Measurements from ENCODE around the gene FSTL3. TPM values are rescaled to one million over a fixed set of nuclear protein-coding genes. Genes with fewer than 3 reads are reported as not detected.

Gene FSTL3
- total and polyA plus RNA-seq, 10 of the 15 experiments (the other 5 are each of a cell fraction or from before 2014, with no cell fraction given): 0.42 to 13.5 (median 3.6) TPM

DNA sequence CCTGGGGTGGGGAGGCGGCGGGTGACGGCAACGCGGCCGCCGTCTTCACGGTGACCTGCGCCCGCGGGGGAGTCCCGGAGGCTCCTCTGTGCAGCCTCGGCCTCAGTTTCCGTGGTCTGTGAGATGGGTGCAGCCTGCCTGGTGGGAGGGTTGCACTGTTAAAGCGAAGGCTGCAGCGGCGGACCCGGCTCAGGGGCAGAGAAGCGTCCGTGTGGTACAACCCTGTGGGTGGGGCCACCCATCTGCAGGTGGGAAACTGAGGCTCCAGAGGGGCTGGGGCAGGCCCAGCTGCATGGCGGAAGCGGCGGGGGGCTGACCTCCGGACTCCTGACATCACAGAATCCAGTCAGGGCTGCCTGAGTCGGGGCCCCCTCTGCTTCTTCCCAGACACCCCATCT lies 36.0 kb upstream of the FSTL3 start:
- Histone ChIP-seq H3K4me2 (ENCODE audit: control insufficient read depth, insufficient read depth) (peak overlapping the region; percentile 48; the same call in 1 of the 2 replicates), H3K9ac (ENCODE audit: control insufficient read depth, insufficient read depth, low read length) (no peak overlapping the region), H3K27ac (ENCODE audit: control insufficient read depth, insufficient read depth) (no peak overlapping the region), H4K20me1 (ENCODE audit: control insufficient read depth, insufficient read depth) (no peaks in the 10 kb centered on the region), H3K27me3 (replicated peaks in 1 of 2; ENCODE audit: control insufficient read depth in 2 of 2, insufficient read depth in 2 of 2, low read length in 1 of 2) (no peaks in the 10 kb centered on the region), H3K4me1 (ENCODE audit: control insufficient read depth, insufficient read depth, low read length) (peaks cover 24% of the 10 kb centered on the region), H3K79me2 (ENCODE audit: control insufficient read depth, insufficient read depth, low read length) (no peaks in the 10 kb centered on the region), H3K9me3 (replicated peaks; ENCODE audit: control insufficient read depth, insufficient read depth, low read length) (no peaks in the 10 kb centered on the region), H3K4me3 (peak overlapping the region; percentile 32; the same call in 1 of the 2 replicates), H3K36me3 (ENCODE audit: control insufficient read depth in 2 of 2, insufficient read depth in 2 of 2, low read length in 1 of 2) (peaks cover 0 to 4% of the 10 kb centered on the region in 2 experiments; a peak in 2 of 4 replicates), H2AFZ (ENCODE audit: control insufficient read depth, low read depth, low read length) (no peak overlapping the region)
- intact Hi-C loops (cut with micrococcal nuclease; ENCODE audit: unreplicated experiment) (no loop called here), in situ Hi-C loops (cut with MboI) (no loop called here)
- FAIRE-seq (no peak), DNase-seq (ENCODE audit: low read depth, low spot score) (no peak), ATAC-seq (no peak; the same call in 2 of the 3 replicates)
- ChIA-PET RAD21 (ENCODE audit: unreplicated experiment) (no interaction called here), POLR2A (no interaction called here), CTCF (no interaction called here), SMC1A (ENCODE audit: uncharacterized antibody, unreplicated experiment) (no interaction called here)
- WGBS (ENCODE audit: insufficient coverage, insufficient replicate concordance, low lambda C conversion rate, missing lambda C conversion rate): 32% methylated on average over 17 of the region's 25 CpGs
- TF ChIP-seq JUND (IDR thresholded peaks at IDR 0.05; ENCODE audit: low read depth, low read length) (no peak), EED (IDR thresholded peaks at IDR 0.05; ENCODE audit: low read depth) (no peak), PAX8 (IDR thresholded peaks at IDR 0.05) (no peak), BHLHE40 (IDR thresholded peaks at IDR 0.05; ENCODE audit: borderline replicate concordance in 1 of 2, low read depth in 2 of 2, low read length in 1 of 2) (no peak), BACH1 (IDR thresholded peaks at IDR 0.05; ENCODE audit: borderline replicate concordance) (no peak), MXI1 (IDR thresholded peaks at IDR 0.05; ENCODE audit: low read depth, low read length) (no peak), NR2F1 (conservative IDR thresholded peaks at IDR 0.05) (no peak), IRF4 (IDR thresholded peaks at IDR 0.05; ENCODE audit: low read depth, low read length) (no peak), SPI1 (IDR thresholded peaks at IDR 0.05; ENCODE audit: borderline replicate concordance, insufficient read depth, low read depth, low read length) (no peak), SMARCA5 (IDR thresholded peaks at IDR 0.05) (no peak), SMC3 (IDR thresholded peaks at IDR 0.05; ENCODE audit: borderline replicate concordance, low read length) (no peak)
- TF ChIP-seq, protein P1, sequence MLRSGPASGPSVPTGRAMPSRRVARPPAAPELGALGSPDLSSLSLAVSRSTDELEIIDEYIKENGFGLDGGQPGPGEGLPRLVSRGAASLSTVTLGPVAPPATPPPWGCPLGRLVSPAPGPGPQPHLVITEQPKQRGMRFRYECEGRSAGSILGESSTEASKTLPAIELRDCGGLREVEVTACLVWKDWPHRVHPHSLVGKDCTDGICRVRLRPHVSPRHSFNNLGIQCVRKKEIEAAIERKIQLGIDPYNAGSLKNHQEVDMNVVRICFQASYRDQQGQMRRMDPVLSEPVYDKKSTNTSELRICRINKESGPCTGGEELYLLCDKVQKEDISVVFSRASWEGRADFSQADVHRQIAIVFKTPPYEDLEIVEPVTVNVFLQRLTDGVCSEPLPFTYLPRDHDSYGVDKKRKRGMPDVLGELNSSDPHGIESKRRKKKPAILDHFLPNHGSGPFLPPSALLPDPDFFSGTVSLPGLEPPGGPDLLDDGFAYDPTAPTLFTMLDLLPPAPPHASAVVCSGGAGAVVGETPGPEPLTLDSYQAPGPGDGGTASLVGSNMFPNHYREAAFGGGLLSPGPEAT (IDR thresholded peaks at IDR 0.05; ENCODE audit: low read depth): no peak
- TF ChIP-seq, protein P2, sequence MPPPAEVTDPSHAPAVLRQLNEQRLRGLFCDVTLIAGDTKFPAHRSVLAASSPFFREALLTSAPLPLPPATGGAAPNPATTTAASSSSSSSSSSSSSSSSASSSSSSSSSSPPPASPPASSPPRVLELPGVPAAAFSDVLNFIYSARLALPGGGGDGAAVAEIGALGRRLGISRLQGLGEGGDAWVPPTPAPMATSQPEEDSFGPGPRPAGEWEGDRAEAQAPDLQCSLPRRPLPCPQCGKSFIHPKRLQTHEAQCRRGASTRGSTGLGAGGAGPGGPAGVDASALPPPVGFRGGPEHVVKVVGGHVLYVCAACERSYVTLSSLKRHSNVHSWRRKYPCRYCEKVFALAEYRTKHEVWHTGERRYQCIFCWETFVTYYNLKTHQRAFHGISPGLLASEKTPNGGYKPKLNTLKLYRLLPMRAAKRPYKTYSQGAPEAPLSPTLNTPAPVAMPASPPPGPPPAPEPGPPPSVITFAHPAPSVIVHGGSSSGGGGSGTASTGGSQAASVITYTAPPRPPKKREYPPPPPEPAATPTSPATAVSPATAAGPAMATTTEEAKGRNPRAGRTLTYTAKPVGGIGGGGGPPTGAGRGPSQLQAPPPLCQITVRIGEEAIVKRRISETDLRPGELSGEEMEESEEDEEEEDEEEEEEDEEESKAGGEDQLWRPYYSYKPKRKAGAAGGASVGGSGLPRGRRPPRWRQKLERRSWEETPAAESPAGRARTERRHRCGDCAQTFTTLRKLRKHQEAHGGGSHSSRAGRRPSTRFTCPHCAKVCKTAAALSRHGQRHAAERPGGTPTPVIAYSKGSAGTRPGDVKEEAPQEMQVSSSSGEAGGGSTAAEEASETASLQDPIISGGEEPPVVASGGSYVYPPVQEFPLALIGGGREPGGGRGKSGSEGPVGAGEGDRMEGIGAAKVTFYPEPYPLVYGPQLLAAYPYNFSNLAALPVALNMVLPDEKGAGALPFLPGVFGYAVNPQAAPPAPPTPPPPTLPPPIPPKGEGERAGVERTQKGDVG (CRISPR knock-in tag; IDR thresholded peaks at IDR 0.05): no peak
- no TSS peak for BruUV-seq (replicated peaks)

Data from GM12878 (cell line).